HEK293T (cell line): ENCODE data around the gene COBLL1.

ENCODE experiments used
- ARNT ChIP-seq: fragments of 450-650 bp; IDR thresholded peaks from 2 replicates; pipeline ENCODE4 v1.6.1; 2017; ENCODE audit warnings: mild to moderate bottlenecking
- CTBP1 ChIP-seq: fragments of 450-650 bp; IDR thresholded peaks from 2 replicates; pipeline ENCODE4 v1.6.1; 2016; ENCODE audit warnings: borderline replicate concordance
- ELF4 ChIP-seq: fragments of 450-650 bp; IDR thresholded peaks from 2 replicates; pipeline ENCODE4 v1.6.1; 2017; ENCODE audit warnings: antibody characterized with exemption
- FOXM1 ChIP-seq: fragments of 450-650 bp; IDR thresholded peaks from 2 replicates; pipeline ENCODE4 v1.6.1; 2017; ENCODE audit warnings: mild to moderate bottlenecking, borderline replicate concordance
- HDGF ChIP-seq: fragments of 450-650 bp; IDR thresholded peaks from 2 replicates; pipeline ENCODE4 v1.6.1; 2017; ENCODE audit warnings: antibody characterized with exemption, borderline replicate concordance
- LEF1 ChIP-seq: fragments of 450-650 bp; IDR thresholded peaks from 2 replicates; pipeline ENCODE4 v1.6.1; 2017; ENCODE audit warnings: mild to moderate bottlenecking, borderline replicate concordance
- NFRKB ChIP-seq: fragments of 450-650 bp; IDR thresholded peaks from 2 replicates; pipeline ENCODE4 v1.6.1; 2016; ENCODE audit warnings: mild to moderate bottlenecking, moderate library complexity
- SP1 ChIP-seq: fragments of 450-650 bp; IDR thresholded peaks from 2 replicates; pipeline ENCODE4 v1.6.1; 2017

DNA sequence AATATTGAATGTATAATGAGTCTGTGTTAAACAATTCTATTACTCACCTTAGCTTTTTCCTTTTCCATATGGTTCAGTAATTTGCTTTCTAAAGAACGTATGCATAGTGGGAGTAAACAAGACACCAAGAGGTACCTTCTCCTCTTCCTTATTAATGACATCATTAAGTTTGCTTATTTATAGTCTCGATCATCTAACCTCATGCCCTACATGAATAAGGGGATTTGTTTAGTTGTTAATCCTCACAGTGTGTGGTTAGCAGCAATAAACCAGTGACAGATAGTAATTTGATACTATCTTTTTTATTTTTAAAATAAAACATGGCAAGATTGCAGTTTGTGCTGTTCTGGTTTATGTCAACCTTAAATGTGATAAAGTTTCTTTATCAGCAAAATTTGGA lies 69.7 kb downstream of the COBLL1 start:
- TF ChIP-seq ELF4 (no peak), LEF1 (no peak), SP1 (no peak), FOXM1 (no peak), ARNT (no peak), NFRKB (no peak), HDGF (no peak), CTBP1 (no peak)
